Measurements from ENCODE around the gene MFAP4. TPM values are rescaled to one million over a fixed set of nuclear protein-coding genes. Genes with fewer than 3 reads are reported as not detected.

MFAP4 gene
- total RNA-seq, 1 donor from 2014 or later = 37.7 TPM

GRCh38 chr17:19346351-19347255 lies 40.4 kb downstream of the MFAP4 start:
- no peak for TF ChIP-seq CTCF (IDR thresholded peaks at IDR 0.05; ENCODE audit: partially characterized antibody, unreplicated experiment)
- H3K27me3 Mint-ChIP-seq (ENCODE audit: unreplicated experiment) = peaks cover 3% of the 10 kb centered on the region
- peak overlapping the region; percentile 0 for H3K4me3 Mint-ChIP-seq (ENCODE audit: unreplicated experiment)
- no peaks in the 10 kb centered on the region for H3K36me3 Mint-ChIP-seq (ENCODE audit: unreplicated experiment)
- H3K9me3 Mint-ChIP-seq (ENCODE audit: unreplicated experiment) = no peaks in the 10 kb centered on the region
- H3K27ac Mint-ChIP-seq (ENCODE audit: unreplicated experiment) = peak overlapping the region; percentile 44
- peaks cover 13% of the 10 kb centered on the region for H3K4me1 Mint-ChIP-seq (ENCODE audit: low read depth, unreplicated experiment)
- no peak for DNase-seq

DNA sequence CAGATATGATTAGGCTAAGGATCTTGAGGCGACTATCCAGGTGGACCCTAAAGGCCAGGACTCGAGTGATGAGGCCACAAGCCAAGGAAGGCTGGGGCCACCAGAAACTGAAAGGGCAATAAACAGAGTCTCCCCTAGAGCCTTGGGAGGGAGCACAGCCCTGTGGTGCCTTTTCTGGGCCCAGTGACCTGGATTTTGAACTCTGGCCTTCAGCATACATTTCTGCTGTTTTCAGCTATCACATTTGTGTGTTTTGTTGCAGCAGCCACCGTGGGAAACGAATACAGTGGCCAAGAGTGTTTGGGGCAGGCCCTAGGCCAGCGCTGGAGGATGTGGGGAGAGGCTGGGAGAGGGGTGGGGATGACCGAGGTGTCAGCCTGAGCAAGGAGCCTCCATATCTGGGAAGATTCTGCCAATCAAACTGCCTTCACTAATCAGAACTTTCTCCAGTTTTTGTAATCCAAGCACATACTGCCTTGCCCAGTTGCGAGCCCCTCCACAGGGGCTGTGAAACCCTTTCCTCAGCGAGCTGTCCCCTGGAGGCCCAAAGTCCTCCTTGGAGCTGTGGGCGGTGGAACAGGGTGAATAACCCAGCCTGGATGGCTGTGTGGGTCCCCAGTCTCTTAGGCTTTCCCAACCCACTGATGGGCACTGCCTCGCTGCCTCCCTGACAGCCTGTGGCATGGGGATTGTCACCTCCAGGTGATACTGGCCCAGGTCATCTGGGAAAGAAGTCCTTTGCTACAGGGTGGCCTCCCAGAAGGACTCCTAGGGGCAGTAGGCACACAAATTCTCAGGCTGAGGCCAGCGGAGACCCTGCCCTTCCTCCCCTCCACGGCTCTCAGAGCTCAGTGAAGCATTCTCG lies 41.3 kb downstream of the MFAP4 start:
- Mint-ChIP-seq H3K4me3 (ENCODE audit: unreplicated experiment) (no peak overlapping the region), H3K36me3 (ENCODE audit: unreplicated experiment) (no peaks in the 10 kb centered on the region), H3K27me3 (ENCODE audit: unreplicated experiment) (peaks cover 7% of the 10 kb centered on the region), H3K9me3 (ENCODE audit: unreplicated experiment) (peaks cover 3% of the 10 kb centered on the region), H3K4me1 (ENCODE audit: low read depth, unreplicated experiment) (peaks cover 15% of the 10 kb centered on the region), H3K27ac (ENCODE audit: unreplicated experiment) (no peak overlapping the region)
- TF ChIP-seq CTCF (IDR thresholded peaks at IDR 0.05; ENCODE audit: partially characterized antibody, unreplicated experiment) = no peak
- DNase-seq = no peak

DNA sequence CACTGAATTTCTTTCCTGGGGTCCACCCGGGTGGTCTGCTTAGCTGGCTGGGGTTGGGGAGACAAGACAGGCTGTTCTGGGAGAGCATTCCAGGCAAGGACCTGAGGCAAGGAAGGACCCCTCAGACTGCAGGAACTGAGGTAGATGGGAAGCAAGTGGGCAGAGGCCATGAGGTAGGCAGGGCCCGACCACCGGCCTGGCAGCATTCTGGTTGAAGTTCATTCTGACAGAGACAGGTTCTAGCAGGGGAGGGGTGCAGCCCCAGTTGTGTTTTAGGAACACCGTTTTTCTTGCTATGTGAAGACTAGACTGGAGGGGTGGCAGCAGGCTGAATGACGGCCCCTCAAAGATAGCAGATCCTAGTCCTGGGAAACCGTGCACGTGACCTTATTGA lies 41.9 kb downstream of the MFAP4 start:
- no peak overlapping the region for H3K4me3 Mint-ChIP-seq (ENCODE audit: unreplicated experiment)
- no peak for TF ChIP-seq CTCF (IDR thresholded peaks at IDR 0.05; ENCODE audit: partially characterized antibody, unreplicated experiment)
- DNase-seq = no peak
- H3K27me3 Mint-ChIP-seq (ENCODE audit: unreplicated experiment) = peaks cover 7% of the 10 kb centered on the region
- H3K36me3 Mint-ChIP-seq (ENCODE audit: unreplicated experiment) = no peaks in the 10 kb centered on the region
- peaks cover 3% of the 10 kb centered on the region for H3K9me3 Mint-ChIP-seq (ENCODE audit: unreplicated experiment)
- peaks cover 15% of the 10 kb centered on the region for H3K4me1 Mint-ChIP-seq (ENCODE audit: low read depth, unreplicated experiment)
- no peak overlapping the region for H3K27ac Mint-ChIP-seq (ENCODE audit: unreplicated experiment)

DNA sequence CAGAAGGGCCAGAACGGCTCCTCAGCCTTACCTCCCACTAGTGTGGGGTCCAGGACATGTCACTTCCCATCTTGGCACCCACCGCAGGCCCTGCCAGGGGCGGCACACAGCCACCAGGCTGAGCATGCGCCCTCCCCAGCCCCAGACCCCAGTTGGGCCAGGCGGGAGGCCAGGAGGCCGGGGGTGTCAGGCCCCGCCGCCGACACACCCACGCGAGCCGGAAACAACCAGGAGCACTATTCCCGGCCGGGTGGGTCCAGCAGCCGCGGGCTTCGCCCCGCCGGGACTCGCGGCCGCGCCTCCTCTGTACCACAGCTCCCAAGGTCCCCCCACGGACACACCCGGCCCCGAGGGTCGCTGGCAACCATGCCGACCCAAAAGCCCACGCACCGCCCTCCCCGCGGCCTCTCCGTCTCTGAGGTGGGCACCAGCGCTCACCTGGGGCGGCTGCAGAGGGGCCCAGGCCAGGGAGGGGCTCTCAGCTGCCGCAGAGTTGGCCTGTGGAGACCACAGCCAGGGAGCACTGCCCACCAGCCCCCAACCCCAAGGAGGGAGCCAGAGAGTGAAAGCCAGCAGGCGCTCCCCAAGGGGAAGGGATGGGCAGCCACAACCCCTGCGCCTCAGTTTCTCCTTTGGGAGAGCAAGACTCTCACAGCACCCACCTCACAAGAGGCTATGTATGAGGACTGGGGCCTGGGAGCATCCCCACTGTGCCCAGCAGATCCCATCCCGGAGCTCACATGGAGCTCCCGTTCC lies 42.5 kb downstream of the MFAP4 start:
- no peak for TF ChIP-seq CTCF (IDR thresholded peaks at IDR 0.05; ENCODE audit: partially characterized antibody, unreplicated experiment)
- H3K9me3 Mint-ChIP-seq (ENCODE audit: unreplicated experiment) = peaks cover 3% of the 10 kb centered on the region
- no peak for DNase-seq
- H3K4me1 Mint-ChIP-seq (ENCODE audit: low read depth, unreplicated experiment) = peaks cover 15% of the 10 kb centered on the region
- peaks cover 7% of the 10 kb centered on the region for H3K27me3 Mint-ChIP-seq (ENCODE audit: unreplicated experiment)
- H3K4me3 Mint-ChIP-seq (ENCODE audit: unreplicated experiment) = no peak overlapping the region
- no peaks in the 10 kb centered on the region for H3K36me3 Mint-ChIP-seq (ENCODE audit: unreplicated experiment)
- no peak overlapping the region for H3K27ac Mint-ChIP-seq (ENCODE audit: unreplicated experiment)

Measured in glutamatergic neuron (in vitro differentiated cells).